OCI-LY3 (cell line): ENCODE data around the gene NFATC2IP.
"Not testable (repeated sequence)": the region's sequence is repeated elsewhere in the genome, so short reads cannot be mapped to it uniquely, and the experiment has no call there.

Experiments
- H2AFZ ChIP-seq: fragments of 200-600, 300-600 bp; shearing (Covaris generic); 2 replicates; pipeline ENCODE4 v1.6.0; 2014; ENCODE audit warnings: antibody characterized with exemption, low read depth, low read length
- H3K27ac ChIP-seq: fragments of 200-600, 300-600 bp; sonication (generic); 2 replicates; pipeline ENCODE4 v1.5.1; 2014; ENCODE audit warnings: mild to moderate bottlenecking, low read length, moderate library complexity, mixed read lengths
- H3K27me3 ChIP-seq: fragments of 200-600, 300-600 bp; sonication (generic); 2 replicates; pipeline ENCODE4 v1.6.1; 2014; ENCODE audit warnings: low read depth, low read length, mixed read lengths
- H3K36me3 ChIP-seq: fragments of 200-600, 300-600 bp; sonication (generic); replicated peaks from 2 replicates; pipeline ENCODE3; 2014; ENCODE audit warnings: low read depth, low read length, mixed read lengths
- H3K4me1 ChIP-seq: fragments of 300-600, 200-600 bp; sonication (generic); 2 replicates; pipeline ENCODE4 v1.6.1; 2014; ENCODE audit warnings: low read length, mixed read lengths
- H3K4me2 ChIP-seq: fragments of 200-600, 300-600 bp; sonication (generic); 2 replicates; pipeline ENCODE4 v1.6.1; 2014; ENCODE audit warnings: low read length, mixed read lengths
- H3K4me3 ChIP-seq: fragments of 300-600, 200-600 bp; sonication (generic); 2 replicates; pipeline ENCODE4 v1.5.1; 2014; ENCODE audit warnings: antibody characterized with exemption, mild to moderate bottlenecking, low read length, moderate library complexity
- H3K79me2 ChIP-seq: fragments of 300-600, 200-600 bp; shearing (Covaris generic); 2 replicates; pipeline ENCODE4 v1.6.1; 2014; ENCODE audit warnings: mild to moderate bottlenecking, low read length, mixed read lengths
- H3K9ac ChIP-seq: fragments of 300-600, 200-600 bp; shearing (Covaris generic); 2 replicates; pipeline ENCODE4 v1.6.0; 2014; ENCODE audit warnings: mild to moderate bottlenecking, low read length, moderate library complexity
- H3K9me3 ChIP-seq: fragments of 200-600, 300-600 bp; shearing (Covaris generic); 2 replicates; pipeline ENCODE4 v1.6.1; 2014; ENCODE audit warnings: low read length, mixed read lengths; ENCODE audit not compliant: insufficient read depth
- H4K20me1 ChIP-seq: fragments of 200-600, 300-600 bp; sonication (generic); 2 replicates; pipeline ENCODE4 v1.6.1; 2016; ENCODE audit warnings: low read length, mixed read lengths; ENCODE audit not compliant: insufficient read depth
- CTCF ChIP-seq: fragments of 200-600, 300-600 bp; sonication (generic); IDR thresholded peaks from 2 replicates; pipeline ENCODE4 v1.5.1; 2014; ENCODE audit warnings: antibody characterized with exemption, low read length, low read depth
- EZH2phosphoT487 ChIP-seq: fragments of 200-600 bp; shearing (Covaris generic); IDR thresholded peaks from 2 replicates; pipeline ENCODE4 v1.6.1; 2018; ENCODE audit warnings: antibody characterized with exemption, mixed run types, low read depth

The NFATC2IP gene

GRCh38 chr16:28999577-28999976 lies 48.8 kb downstream of the NFATC2IP start:
- Histone ChIP-seq H3K27me3 (no peaks in the 10 kb centered on the region), H4K20me1 (no peaks in the 10 kb centered on the region), H3K79me2 (no peaks in the 10 kb centered on the region), H3K27ac (no peak overlapping the region), H3K4me2 (no peak overlapping the region), H3K4me3 (no peak overlapping the region), H3K9ac (no peak overlapping the region), H3K36me3 (no peaks in the 10 kb centered on the region), H3K9me3 (no peaks in the 10 kb centered on the region), H3K4me1 (peaks cover 2% of the 10 kb centered on the region; the same call in 1 of the 2 replicates), H2AFZ (peak overlapping the region; percentile 25; the same call in 1 of the 2 replicates)
- TF ChIP-seq CTCF, result no peak

GRCh38 chr16:29000019-29000418 lies 49.3 kb downstream of the NFATC2IP start:
- Histone ChIP-seq H3K9ac (no peak overlapping the region), H3K4me2 (no peak overlapping the region), H4K20me1 (no peaks in the 10 kb centered on the region), H3K4me3 (no peak overlapping the region), H3K27me3 (no peaks in the 10 kb centered on the region), H2AFZ (no peak overlapping the region), H3K27ac (no peak overlapping the region), H3K36me3 (no peaks in the 10 kb centered on the region), H3K79me2 (no peaks in the 10 kb centered on the region), H3K9me3 (no peaks in the 10 kb centered on the region), H3K4me1 (peaks cover 2% of the 10 kb centered on the region; the same call in 1 of the 2 replicates)
- TF ChIP-seq CTCF, result no peak
- TF ChIP-seq EZH2phosphoT487, result no peak

GRCh38 chr16:29004496-29005139 lies 53.9 kb downstream of the NFATC2IP start:
- not testable (repeated sequence) for H3K27ac ChIP-seq, H3K36me3 ChIP-seq, H3K27me3 ChIP-seq, H3K4me2 ChIP-seq, H3K9ac ChIP-seq, H3K9me3 ChIP-seq, H3K79me2 ChIP-seq, H4K20me1 ChIP-seq, H2AFZ ChIP-seq, H3K4me1 ChIP-seq, H3K4me3 ChIP-seq

- no peaks in the 10 kb centered on the region for H3K9me3 ChIP-seq
- no peak overlapping the region for H2AFZ ChIP-seq
- H3K4me3 ChIP-seq, result no peak overlapping the region
- H3K36me3 ChIP-seq, result no peaks in the 10 kb centered on the region
- no peak for TF ChIP-seq CTCF
- TF ChIP-seq EZH2phosphoT487, result no peak
- H3K27ac ChIP-seq, result no peak overlapping the region
- no peaks in the 10 kb centered on the region for H4K20me1 ChIP-seq
- no peaks in the 10 kb centered on the region for H3K4me1 ChIP-seq
- H3K27me3 ChIP-seq, result no peaks in the 10 kb centered on the region
- H3K79me2 ChIP-seq, result no peaks in the 10 kb centered on the region
- no peak overlapping the region for H3K4me2 ChIP-seq
- no peak overlapping the region for H3K9ac ChIP-seq
Observed at GRCh38 chr16:29007730-29008593, 57.2 kb downstream of the NFATC2IP start.
